K562 (cell line): ENCODE results near the gene TBXA2R. TPM values are rescaled to one million over a fixed set of nuclear protein-coding genes. Genes with fewer than 3 reads are reported as not detected.

Source experiments
- ATF1 ChIP-seq, 2 experiments: fragments of 450-650 bp in 1 of 2; IDR thresholded peaks; 2 replicates each; pipeline ENCODE4 v1.6.1; 2016; ENCODE audit warnings: missing compliant biosample characterization in 1 of 2, missing genetic modification characterization in 1 of 2
- CHD2 ChIP-seq: IDR thresholded peaks from 2 replicates; pipeline ENCODE4 v1.6.1; 2011; ENCODE audit warnings: low read depth, low read length
- CSDE1 ChIP-seq, 2 experiments: fragments of 450-650 bp; IDR thresholded peaks; 2 replicates each; pipeline ENCODE4 v1.6.1; 2016; ENCODE audit warnings: mild to moderate bottlenecking in 1 of 2
- EGR1 ChIP-seq: fragments of 450-650 bp; conservative IDR thresholded peaks from 2 replicates; pipeline ENCODE4 v1.6.1; 2017; ENCODE audit warnings: mild to moderate bottlenecking
- ELF1 ChIP-seq: fragments of 200-800 bp; sonication (Bioruptor generic); IDR thresholded peaks from 2 replicates; pipeline ENCODE4 v1.6.1; 2016; ENCODE audit warnings: missing genetic modification characterization, missing compliant biosample characterization
- GATAD2A ChIP-seq: fragments of 450-650 bp; IDR thresholded peaks from 2 replicates; pipeline ENCODE4 v1.6.1; 2017
- HIVEP1 ChIP-seq: fragments of 250-450 bp; sonication (Bioruptor Pico); IDR thresholded peaks from 2 replicates; pipeline ENCODE4 v1.4.0; 2020; ENCODE audit warnings: mild to moderate bottlenecking
- KLF16 ChIP-seq: IDR thresholded peaks from 2 replicates; pipeline ENCODE4 v1.6.1; 2016; ENCODE audit warnings: antibody characterized with exemption
- MXI1 ChIP-seq: IDR thresholded peaks from 2 replicates; pipeline ENCODE4 v1.6.1; 2011; ENCODE audit warnings: low read depth, mild to moderate bottlenecking, improper control_type of control experiment, low read length
- NFE2 ChIP-seq: IDR thresholded peaks from 2 replicates; pipeline ENCODE4 v1.6.1; 2014; ENCODE audit warnings: antibody characterized with exemption, low read depth
- PTBP1 ChIP-seq: fragments of 200-400 bp; formaldehyde crosslinking; IDR thresholded peaks from 2 replicates; pipeline ENCODE4 v1.6.1; 2017; ENCODE audit warnings: low read depth, low read length
- RBM15 ChIP-seq: fragments of 200-400 bp; formaldehyde crosslinking; IDR thresholded peaks from 2 replicates; pipeline ENCODE4 v1.6.1; 2018; ENCODE audit warnings: mild to moderate bottlenecking, low read length, moderate library complexity; ENCODE audit not compliant: insufficient read depth
- ZNF146 ChIP-seq: IDR thresholded peaks from one replicate; pipeline ENCODE4 v1.6.1; 2018; ENCODE audit warnings: missing compliant biosample characterization; ENCODE audit not compliant: unreplicated experiment
- ZNF57 ChIP-seq: fragments of 450-650 bp; formaldehyde crosslinking; IDR thresholded peaks from 2 replicates; pipeline ENCODE4 v1.4.0; 2020; ENCODE audit warnings: mild to moderate bottlenecking, moderate library complexity
- polyA plus RNA-seq, 8 experiments: library from polyadenylated mRNA; depleted of rRNA in 4 of 8; stranded (reverse) in 5 of 8; unstranded in 3 of 8; fragments of >200 nt; fragmentation: Nextera tagmentation in 2 of 8; fragmentation: Illumina TruSeq in 1 of 8; extraction: Ambion mirVana in 2 of 8; extraction: Trizol in 1 of 8; gene quantifications; 2 replicates each; pipeline versions ENCODE4 v1.2.1 to v1.2.3, GENCODE V29; 2011 to 2014; ENCODE audit warnings: inconsistent platforms in 1 of 8, missing spikeins in 1 of 8
- total RNA-seq, 7 experiments: library from RNA; depleted of rRNA in 6 of 7; stranded (reverse); fragments of >200 nt in 6 of 7; fragmentation: Illumina TruSeq in 2 of 7; extraction: Trizol in 2 of 7; gene quantifications; 2 replicates each; pipeline versions ENCODE4 v1.2.1 to v1.2.3, GENCODE V29; 2011 to 2021; ENCODE audit warnings: low replicate concordance in 1 of 7
- TF ChIP-seq, protein P1 (sequence below): sonication (generic); formaldehyde crosslinking; IDR thresholded peaks from 2 replicates; pipeline ENCODE4 v1.8.0; 2022; ENCODE audit warnings: mild to moderate bottlenecking, missing genetic modification reagents
- TF ChIP-seq, protein P2 (sequence below), 2 experiments: fragments of 200-800 bp in 1 of 2; sonication (Bioruptor generic) in 1 of 2; sonication (generic) in 1 of 2; formaldehyde crosslinking in 1 of 2; IDR thresholded peaks in 1 of 2; conservative IDR thresholded peaks in 1 of 2; 2 replicates each; pipeline versions ENCODE4 v1.5.0 to v1.6.1; 2016 to 2020; ENCODE audit warnings: missing compliant biosample characterization in 1 of 2, missing genetic modification characterization in 1 of 2, missing genetic modification reagents in 1 of 2
- TF ChIP-seq, protein P3 (sequence below): fragments of 250-450 bp; sonication (Bioruptor Pico); IDR thresholded peaks from 2 replicates; pipeline ENCODE4 v1.5.0; 2021; ENCODE audit warnings: mild to moderate bottlenecking, moderate library complexity
- TF ChIP-seq, protein P4 (sequence below): IDR thresholded peaks from 2 replicates; pipeline ENCODE4 v1.6.1; 2011; ENCODE audit not compliant: insufficient read length; ENCODE audit errors: extremely low read depth
- TF ChIP-seq, protein P5 (sequence below): fragments of 250-450 bp; sonication (Bioruptor Pico); IDR thresholded peaks from 2 replicates; pipeline ENCODE4 v1.5.0; 2022; ENCODE audit warnings: mild to moderate bottlenecking

The TBXA2R gene
- total and polyA plus RNA-seq, 9 of the 15 experiments (the other 6 are each of a cell fraction or from before 2014, with no cell fraction given): 1.5 to 24.0 (median 2.8) TPM

DNA sequence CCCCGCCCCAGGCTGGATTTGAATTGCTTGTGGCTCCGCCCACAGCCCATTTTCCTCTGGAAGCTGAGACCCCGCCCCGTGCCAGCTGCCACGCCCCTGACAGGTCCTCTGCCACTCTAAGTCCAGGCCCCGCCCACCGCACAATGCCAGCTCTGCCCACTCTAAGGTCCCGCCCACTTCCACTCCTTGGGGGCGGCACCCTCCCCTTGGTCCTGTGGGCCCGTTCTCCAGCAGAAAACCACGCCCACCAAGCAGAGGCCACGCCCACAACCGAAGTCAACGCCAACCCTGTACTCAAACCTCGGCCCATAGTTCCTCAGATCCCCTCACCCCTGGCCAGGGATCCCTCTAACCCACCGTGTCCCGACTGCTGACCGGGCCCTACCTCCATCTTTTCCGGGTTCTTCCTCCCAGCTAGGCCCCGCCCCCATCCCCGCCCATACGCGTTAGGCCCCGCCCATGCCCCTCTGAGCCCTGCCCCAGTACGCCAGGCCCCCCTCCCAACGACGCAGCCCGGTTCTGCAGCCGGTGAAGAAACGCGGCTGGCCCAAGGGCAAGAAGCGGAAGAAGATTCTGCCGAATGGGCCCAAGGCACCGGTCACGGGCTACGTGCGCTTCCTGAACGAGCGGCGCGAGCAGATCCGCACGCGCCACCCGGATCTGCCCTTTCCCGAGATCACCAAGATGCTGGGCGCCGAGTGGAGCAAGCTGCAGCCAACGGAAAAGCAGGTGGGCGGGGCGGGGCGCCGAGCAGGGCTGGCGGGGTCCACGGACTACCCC, 32.6 kb downstream of the TBXA2R start (continued):
- TF ChIP-seq, protein P1, sequence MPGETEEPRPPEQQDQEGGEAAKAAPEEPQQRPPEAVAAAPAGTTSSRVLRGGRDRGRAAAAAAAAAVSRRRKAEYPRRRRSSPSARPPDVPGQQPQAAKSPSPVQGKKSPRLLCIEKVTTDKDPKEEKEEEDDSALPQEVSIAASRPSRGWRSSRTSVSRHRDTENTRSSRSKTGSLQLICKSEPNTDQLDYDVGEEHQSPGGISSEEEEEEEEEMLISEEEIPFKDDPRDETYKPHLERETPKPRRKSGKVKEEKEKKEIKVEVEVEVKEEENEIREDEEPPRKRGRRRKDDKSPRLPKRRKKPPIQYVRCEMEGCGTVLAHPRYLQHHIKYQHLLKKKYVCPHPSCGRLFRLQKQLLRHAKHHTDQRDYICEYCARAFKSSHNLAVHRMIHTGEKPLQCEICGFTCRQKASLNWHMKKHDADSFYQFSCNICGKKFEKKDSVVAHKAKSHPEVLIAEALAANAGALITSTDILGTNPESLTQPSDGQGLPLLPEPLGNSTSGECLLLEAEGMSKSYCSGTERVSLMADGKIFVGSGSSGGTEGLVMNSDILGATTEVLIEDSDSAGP: no peak
- TF ChIP-seq RBM15 (no peak), EGR1 (peak; percentile 53; the same call in 1 of the 2 replicates), KLF16 (no peak), PTBP1 (no peak), ZNF146 (CRISPR knock-in tag) (no peak), ELF1 (tag) (peak; percentile 59), CHD2 (no peak), HIVEP1 (no peak), ATF1 (CRISPR knock-in tag; IDR thresholded peaks at IDR 0.05) (no peak), ATF1 (tag; IDR thresholded peaks at IDR 0.05) (no peak), GATAD2A (no peak), NFE2 (no peak), CSDE1 (IDR thresholded peaks at IDR 0.05) (no peak), ZNF57 (no peak), MXI1 (peak; percentile 20; the same call in 1 of the 2 replicates)
- TF ChIP-seq, protein P2, sequence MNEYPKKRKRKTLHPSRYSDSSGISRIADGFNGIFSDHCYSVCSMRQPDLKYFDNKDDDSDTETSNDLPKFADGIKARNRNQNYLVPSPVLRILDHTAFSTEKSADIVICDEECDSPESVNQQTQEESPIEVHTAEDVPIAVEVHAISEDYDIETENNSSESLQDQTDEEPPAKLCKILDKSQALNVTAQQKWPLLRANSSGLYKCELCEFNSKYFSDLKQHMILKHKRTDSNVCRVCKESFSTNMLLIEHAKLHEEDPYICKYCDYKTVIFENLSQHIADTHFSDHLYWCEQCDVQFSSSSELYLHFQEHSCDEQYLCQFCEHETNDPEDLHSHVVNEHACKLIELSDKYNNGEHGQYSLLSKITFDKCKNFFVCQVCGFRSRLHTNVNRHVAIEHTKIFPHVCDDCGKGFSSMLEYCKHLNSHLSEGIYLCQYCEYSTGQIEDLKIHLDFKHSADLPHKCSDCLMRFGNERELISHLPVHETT (CRISPR knock-in tag; conservative IDR thresholded peaks at IDR 0.05 in 1 of 2, IDR thresholded peaks at IDR 0.05 in 1 of 2): no peak
- TF ChIP-seq, protein P3, sequence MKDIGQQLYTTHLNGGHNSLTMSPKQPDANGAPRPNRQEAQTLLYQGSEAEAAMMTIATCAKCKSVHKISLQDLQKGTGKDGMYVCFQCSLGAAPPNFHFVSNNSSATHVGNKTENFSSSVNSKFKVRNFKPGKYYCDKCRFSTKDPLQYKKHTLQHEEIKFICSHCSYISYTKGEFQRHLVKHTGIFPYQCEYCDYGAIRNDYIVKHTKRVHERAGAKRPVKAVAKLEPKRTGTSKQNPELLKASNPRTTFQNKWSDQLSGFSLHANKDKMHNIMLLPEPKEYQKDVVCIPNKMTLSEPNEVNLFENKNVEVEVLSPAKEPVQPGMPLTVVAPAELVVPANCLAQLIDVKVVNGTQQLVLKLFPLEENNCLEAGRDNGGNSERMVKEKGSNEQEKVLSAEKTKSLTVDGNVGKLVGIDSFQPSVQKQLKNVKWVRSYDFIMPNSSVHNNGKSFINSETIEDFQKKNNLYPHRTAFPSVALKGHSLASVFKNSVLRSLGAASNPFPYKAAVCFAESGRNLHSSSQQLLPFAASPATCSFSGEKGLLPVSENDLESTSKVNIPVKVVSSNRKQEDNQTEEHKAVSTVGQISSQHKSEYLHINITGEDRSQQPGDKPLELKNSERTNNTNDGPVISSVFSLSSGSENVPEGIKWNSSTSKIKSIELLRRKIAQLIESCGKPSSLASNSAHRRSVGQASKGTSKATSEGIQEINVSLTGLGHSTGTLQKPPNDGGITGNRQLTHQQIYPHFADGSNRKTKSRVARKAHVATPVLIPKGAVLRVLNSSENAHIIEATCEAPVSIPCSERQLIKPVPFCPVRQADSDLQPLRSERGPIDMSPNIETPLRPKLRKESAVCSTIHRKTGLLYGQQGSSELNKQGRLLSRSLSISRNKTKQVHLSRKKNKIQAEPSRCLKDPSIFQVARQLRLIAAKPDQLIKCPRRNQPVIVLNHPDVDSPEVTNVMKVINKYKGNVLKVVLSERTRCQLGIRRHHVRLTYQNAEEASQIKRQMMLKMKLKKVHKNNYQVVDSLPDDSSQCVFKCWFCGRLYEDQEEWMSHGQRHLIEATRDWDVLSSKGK: no peak
- TF ChIP-seq, protein P4, sequence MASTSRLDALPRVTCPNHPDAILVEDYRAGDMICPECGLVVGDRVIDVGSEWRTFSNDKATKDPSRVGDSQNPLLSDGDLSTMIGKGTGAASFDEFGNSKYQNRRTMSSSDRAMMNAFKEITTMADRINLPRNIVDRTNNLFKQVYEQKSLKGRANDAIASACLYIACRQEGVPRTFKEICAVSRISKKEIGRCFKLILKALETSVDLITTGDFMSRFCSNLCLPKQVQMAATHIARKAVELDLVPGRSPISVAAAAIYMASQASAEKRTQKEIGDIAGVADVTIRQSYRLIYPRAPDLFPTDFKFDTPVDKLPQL: no peak
- TF ChIP-seq, protein P5, sequence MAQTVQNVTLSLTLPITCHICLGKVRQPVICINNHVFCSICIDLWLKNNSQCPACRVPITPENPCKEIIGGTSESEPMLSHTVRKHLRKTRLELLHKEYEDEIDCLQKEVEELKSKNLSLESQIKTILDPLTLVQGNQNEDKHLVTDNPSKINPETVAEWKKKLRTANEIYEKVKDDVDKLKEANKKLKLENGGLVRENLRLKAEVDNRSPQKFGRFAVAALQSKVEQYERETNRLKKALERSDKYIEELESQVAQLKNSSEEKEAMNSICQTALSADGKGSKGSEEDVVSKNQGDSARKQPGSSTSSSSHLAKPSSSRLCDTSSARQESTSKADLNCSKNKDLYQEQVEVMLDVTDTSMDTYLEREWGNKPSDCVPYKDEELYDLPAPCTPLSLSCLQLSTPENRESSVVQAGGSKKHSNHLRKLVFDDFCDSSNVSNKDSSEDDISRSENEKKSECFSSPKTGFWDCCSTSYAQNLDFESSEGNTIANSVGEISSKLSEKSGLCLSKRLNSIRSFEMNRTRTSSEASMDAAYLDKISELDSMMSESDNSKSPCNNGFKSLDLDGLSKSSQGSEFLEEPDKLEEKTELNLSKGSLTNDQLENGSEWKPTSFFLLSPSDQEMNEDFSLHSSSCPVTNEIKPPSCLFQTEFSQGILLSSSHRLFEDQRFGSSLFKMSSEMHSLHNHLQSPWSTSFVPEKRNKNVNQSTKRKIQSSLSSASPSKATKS (CRISPR knock-in tag): no peak
